ENCODE data around the gene MACROH2A2. TPM values are rescaled to one million over a fixed set of nuclear protein-coding genes. Genes with fewer than 3 reads are reported as not detected.

The MACROH2A2 gene
- total and polyA plus RNA-seq, 12 donors = 10.0 to 17.5 (median 12.7) TPM

GRCh38 chr10:70070834-70071233 lies 18.2 kb downstream of the MACROH2A2 start:
- H3K4me3 ChIP-seq = no peak overlapping the region
- WGBS, 2 donors = 96 to 98% methylated on average over 11 of the region's 11 CpGs
- no peaks in the 10 kb centered on the region for H3K9me3 ChIP-seq
- H3K4me1 ChIP-seq = no peaks in the 10 kb centered on the region
- H3K27me3 ChIP-seq = no peaks in the 10 kb centered on the region
- intact Hi-C loops (cut with DNase I) = no loop called here
- ATAC-seq (no peak), DNase-seq (no peak)
- peaks cover 0 to 6% (median 0%) of the 10 kb centered on the region in 9 donors for H3K36me3 ChIP-seq
- no peak overlapping the region for H3K27ac ChIP-seq
- TF ChIP-seq, protein P1, sequence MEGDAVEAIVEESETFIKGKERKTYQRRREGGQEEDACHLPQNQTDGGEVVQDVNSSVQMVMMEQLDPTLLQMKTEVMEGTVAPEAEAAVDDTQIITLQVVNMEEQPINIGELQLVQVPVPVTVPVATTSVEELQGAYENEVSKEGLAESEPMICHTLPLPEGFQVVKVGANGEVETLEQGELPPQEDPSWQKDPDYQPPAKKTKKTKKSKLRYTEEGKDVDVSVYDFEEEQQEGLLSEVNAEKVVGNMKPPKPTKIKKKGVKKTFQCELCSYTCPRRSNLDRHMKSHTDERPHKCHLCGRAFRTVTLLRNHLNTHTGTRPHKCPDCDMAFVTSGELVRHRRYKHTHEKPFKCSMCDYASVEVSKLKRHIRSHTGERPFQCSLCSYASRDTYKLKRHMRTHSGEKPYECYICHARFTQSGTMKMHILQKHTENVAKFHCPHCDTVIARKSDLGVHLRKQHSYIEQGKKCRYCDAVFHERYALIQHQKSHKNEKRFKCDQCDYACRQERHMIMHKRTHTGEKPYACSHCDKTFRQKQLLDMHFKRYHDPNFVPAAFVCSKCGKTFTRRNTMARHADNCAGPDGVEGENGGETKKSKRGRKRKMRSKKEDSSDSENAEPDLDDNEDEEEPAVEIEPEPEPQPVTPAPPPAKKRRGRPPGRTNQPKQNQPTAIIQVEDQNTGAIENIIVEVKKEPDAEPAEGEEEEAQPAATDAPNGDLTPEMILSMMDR (IDR thresholded peaks at IDR 0.05) = no peak

GRCh38 chr10:70074165-70074564 lies 21.5 kb downstream of the MACROH2A2 start:
- TF ChIP-seq, protein P1 (IDR thresholded peaks at IDR 0.05) = no peak
- no peak overlapping the region for H3K27ac ChIP-seq
- no peaks in the 10 kb centered on the region for H3K9me3 ChIP-seq
- intact Hi-C loops (cut with DNase I) = no loop called here
- H3K27me3 ChIP-seq = no peaks in the 10 kb centered on the region
- no peaks in the 10 kb centered on the region for H3K4me1 ChIP-seq
- no peak for ATAC-seq
- 93% methylated on average over 2 of the region's 2 CpGs for WGBS, 2 donors
- DNase-seq = no peak
- peaks cover 0 to 19% (median 0%) of the 10 kb centered on the region in 9 donors for H3K36me3 ChIP-seq
- no peak overlapping the region for H3K4me3 ChIP-seq

- intact Hi-C loops (cut with DNase I) = no loop called here
- no peak overlapping the region for H3K27ac ChIP-seq
- no peaks in the 10 kb centered on the region for H3K27me3 ChIP-seq
- ATAC-seq (no peak), DNase-seq (no peak)
- H3K4me3 ChIP-seq = no peak overlapping the region
- H3K9me3 ChIP-seq = no peaks in the 10 kb centered on the region
- TF ChIP-seq, protein P1 (IDR thresholded peaks at IDR 0.05) = no peak
- H3K4me1 ChIP-seq = no peaks in the 10 kb centered on the region
- 92 to 98% methylated on average over 2 of the region's 2 CpGs for WGBS, 2 donors
- H3K36me3 ChIP-seq = peaks cover 0 to 19% (median 0%) of the 10 kb centered on the region in 9 donors
Observed at GRCh38 chr10:70074971-70075370, 22.3 kb downstream of the MACROH2A2 start.

GRCh38 chr10:70078329-70078728 lies 25.7 kb downstream of the MACROH2A2 start:
- Histone ChIP-seq H3K36me3 (peaks cover 0 to 23% (median 0%) of the 10 kb centered on the region in 9 donors), H3K4me1 (no peaks in the 10 kb centered on the region), H3K27me3 (no peaks in the 10 kb centered on the region), H3K4me3 (no peak overlapping the region), H3K27ac (no peak overlapping the region), H3K9me3 (no peaks in the 10 kb centered on the region)
- TF ChIP-seq, protein P1 (IDR thresholded peaks at IDR 0.05) = no peak
- WGBS, 2 donors = 93 to 95% methylated on average over 5 of the region's 5 CpGs
- ATAC-seq (peak in 1 of 8 donors; percentile 44), DNase-seq (no peak)
- intact Hi-C loops (cut with DNase I) = loop anchor here in 1 of 10 donors (2.0 kb wide), 1 partner anchor 20 kb away; no protein-coding TSS in a partner anchor

Data from heart right ventricle (tissue), 16 donors.